NOMO-1 treated with dmso at 0.1 percent for 144 hours (cell line): ENCODE data around the gene EPS8L3.

Source experiments
- DNase-seq: peaks from one replicate; lab custom pipeline; 2025; ENCODE audit not compliant: unreplicated experiment; lab: John Stamatoyannopoulos, UW

Gene EPS8L3

GRCh38 chr1:109793486-109794318 is 30.0 kb upstream of the EPS8L3 start:
- peak; percentile 70 for DNase-seq

GRCh38 chr1:109793089-109793485 is 29.4 kb upstream of the EPS8L3 start:
- DNase-seq, result no peak

- no peak for DNase-seq
Observed at GRCh38 chr1:109792056-109792831, 28.5 kb upstream of the EPS8L3 start.

- no peak for DNase-seq
Observed at GRCh38 chr1:109791495-109792043, 27.8 kb upstream of the EPS8L3 start.

GRCh38 chr1:109790735-109791494 is 27.2 kb upstream of the EPS8L3 start:
- DNase-seq, result peak; percentile 96

- no peak for DNase-seq
Observed at GRCh38 chr1:109790329-109790728, 26.6 kb upstream of the EPS8L3 start.

- DNase-seq, result no peak
Observed at GRCh38 chr1:109789551-109790180, 25.9 kb upstream of the EPS8L3 start.

GRCh38 chr1:109788695-109789521 is 25.2 kb upstream of the EPS8L3 start:
- DNase-seq, result peak; percentile 60

- DNase-seq, result no peak
Observed at GRCh38 chr1:109787845-109788601, 24.3 kb upstream of the EPS8L3 start.

- no peak for DNase-seq
Observed at GRCh38 chr1:109787211-109787844, 23.6 kb upstream of the EPS8L3 start.

GRCh38 chr1:109786531-109787021 is 22.9 kb upstream of the EPS8L3 start:
- DNase-seq, result no peak

GRCh38 chr1:109786112-109786480 is 22.4 kb upstream of the EPS8L3 start:
- DNase-seq, result no peak

GRCh38 chr1:109785446-109786111 is 21.9 kb upstream of the EPS8L3 start:
- DNase-seq, result no peak

- DNase-seq, result no peak
Observed at GRCh38 chr1:109784551-109785252, 21.0 kb upstream of the EPS8L3 start.

GRCh38 chr1:109783436-109783835 is 19.7 kb upstream of the EPS8L3 start:
- DNase-seq, result no peak

- DNase-seq, result no peak
Observed at GRCh38 chr1:109782927-109783326, 19.2 kb upstream of the EPS8L3 start.

- no peak for DNase-seq
Observed at GRCh38 chr1:109782514-109782913, 18.8 kb upstream of the EPS8L3 start.
